Body of pancreas (tissue), 4 donors: ENCODE results near the gene LRRC46. TPM values are rescaled to one million over a fixed set of nuclear protein-coding genes. Genes with fewer than 3 reads are reported as not detected.

ENCODE experiments used
- ATAC-seq: fragments of 150-250 bp; one replicate; pipeline ENCODE4 v1.9.1; 2016
- DNase-seq, 4 donors: peaks; one replicate each; pipeline ENCODE4 v3.0.0-alpha.2; 2019
- H3K27ac ChIP-seq, 4 donors: fragments of 200-600 bp; sonication (generic); 1 replicate in 3 of 4; 2 replicates in 1 of 4; pipeline versions ENCODE4 v1.5.1 to v1.6.1; 2016 to 2019; ENCODE audit warnings: mild to moderate bottlenecking in 1 of 4, mixed read lengths in 1 of 4, moderate library complexity in 1 of 4
- H3K27me3 ChIP-seq, 2 donors: fragments of 200-600 bp; sonication (generic); one replicate each; pipeline ENCODE4 v1.6.0; 2016; ENCODE audit warnings: mild to moderate bottlenecking in 1 of 2
- H3K36me3 ChIP-seq, 2 donors: fragments of 200-600 bp; sonication (generic); replicated peaks in 1 of 2; 2 replicates each; pipeline ENCODE4 v1.5.1; 2016; ENCODE audit warnings: low read depth in 2 of 2; ENCODE audit not compliant: insufficient read depth in 1 of 2
- H3K4me1 ChIP-seq: fragments of 200-600 bp; sonication (generic); one replicate; pipeline ENCODE4 v1.6.0; 2016
- H3K4me3 ChIP-seq, 2 donors: fragments of 200-600 bp; sonication (generic); 1 replicate in 1 of 2; 2 replicates in 1 of 2; pipeline ENCODE4 v1.5.1; 2016 to 2019
- H3K9me3 ChIP-seq, 3 donors: fragments of 200-600 bp; sonication (generic); 1 replicate in 2 of 3; 2 replicates in 1 of 3; pipeline ENCODE4 v1.5.1; 2016
- CTCF ChIP-seq, 7 experiments: fragments of 450-650 bp in 4 of 7; fragments of 200-600 bp in 3 of 7; sonication (generic) in 3 of 7; IDR thresholded peaks; one replicate each; pipeline ENCODE4 v1.5.1; 2016 to 2019; ENCODE audit warnings: antibody characterized with exemption in 7 of 7
- POLR2A ChIP-seq, 3 donors: fragments of 450-650 bp; IDR thresholded peaks; one replicate each; pipeline ENCODE4 v1.6.1; 2016; ENCODE audit warnings: antibody characterized with exemption in 3 of 3, mild to moderate bottlenecking in 2 of 3
- WGBS, 2 donors: methylation state at CpG; one replicate each; pipeline ENCODE4 v1.1.5; 2017; 5-methylcytosine and 5-hydroxymethylcytosine counted together
- intact Hi-C: fragments of 100-400 bp; cut with DNase I; formaldehyde crosslinking; loops from one replicate; pipeline ENCODE4 v1.15.1; 2023
- total RNA-seq, 2 donors: library from RNA; depleted of rRNA; stranded (reverse); fragments of >200 nt; gene quantifications; one replicate each; pipeline ENCODE4 v1.1.0, GENCODE V29; 2016

LRRC46 gene
- total RNA-seq, 2 donors from 2014 or later, result not detected

DNA sequence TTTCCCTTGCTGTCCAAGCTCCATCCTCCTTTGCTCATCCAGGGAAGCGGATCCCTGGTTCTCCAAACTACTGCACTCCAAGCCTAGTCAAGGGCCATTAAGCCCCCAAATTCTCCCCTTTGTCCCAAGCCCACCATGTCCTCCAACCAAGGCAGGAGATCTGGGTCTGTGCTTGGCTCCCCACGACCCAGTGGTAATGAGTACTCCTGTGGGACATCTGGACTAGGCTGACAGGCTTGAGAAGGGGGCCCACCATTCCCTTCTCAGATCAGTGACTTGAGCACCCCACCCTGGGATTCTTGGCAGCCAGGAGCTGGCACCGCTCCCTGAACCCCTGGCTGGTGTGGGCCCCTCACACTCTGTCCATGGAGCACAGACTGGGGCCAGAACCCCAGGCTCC, 27.0 kb upstream of the LRRC46 start:
- no peak for TF ChIP-seq POLR2A (IDR thresholded peaks at IDR 0.05)
- no peak for TF ChIP-seq CTCF (IDR thresholded peaks at IDR 0.05)
- WGBS, 2 donors, result 67 to 73% methylated on average over 3 of the region's 3 CpGs
- ATAC-seq (no peak), DNase-seq (no peak)
- no peak overlapping the region for H3K4me3 ChIP-seq
- H3K4me1 ChIP-seq, result peaks cover 11% of the 10 kb centered on the region
- H3K27ac ChIP-seq, result no peak overlapping the region
- intact Hi-C loops, result loop anchor here (10.0 kb wide), 2 partner anchors 110 to 150 kb away; partner anchors contain the start of gene TBKBP1
- H3K27me3 ChIP-seq, result no peaks in the 10 kb centered on the region
- no peaks in the 10 kb centered on the region for H3K9me3 ChIP-seq
- H3K36me3 ChIP-seq, result peaks cover 0 to 15% of the 10 kb centered on the region in 2 donors

DNA sequence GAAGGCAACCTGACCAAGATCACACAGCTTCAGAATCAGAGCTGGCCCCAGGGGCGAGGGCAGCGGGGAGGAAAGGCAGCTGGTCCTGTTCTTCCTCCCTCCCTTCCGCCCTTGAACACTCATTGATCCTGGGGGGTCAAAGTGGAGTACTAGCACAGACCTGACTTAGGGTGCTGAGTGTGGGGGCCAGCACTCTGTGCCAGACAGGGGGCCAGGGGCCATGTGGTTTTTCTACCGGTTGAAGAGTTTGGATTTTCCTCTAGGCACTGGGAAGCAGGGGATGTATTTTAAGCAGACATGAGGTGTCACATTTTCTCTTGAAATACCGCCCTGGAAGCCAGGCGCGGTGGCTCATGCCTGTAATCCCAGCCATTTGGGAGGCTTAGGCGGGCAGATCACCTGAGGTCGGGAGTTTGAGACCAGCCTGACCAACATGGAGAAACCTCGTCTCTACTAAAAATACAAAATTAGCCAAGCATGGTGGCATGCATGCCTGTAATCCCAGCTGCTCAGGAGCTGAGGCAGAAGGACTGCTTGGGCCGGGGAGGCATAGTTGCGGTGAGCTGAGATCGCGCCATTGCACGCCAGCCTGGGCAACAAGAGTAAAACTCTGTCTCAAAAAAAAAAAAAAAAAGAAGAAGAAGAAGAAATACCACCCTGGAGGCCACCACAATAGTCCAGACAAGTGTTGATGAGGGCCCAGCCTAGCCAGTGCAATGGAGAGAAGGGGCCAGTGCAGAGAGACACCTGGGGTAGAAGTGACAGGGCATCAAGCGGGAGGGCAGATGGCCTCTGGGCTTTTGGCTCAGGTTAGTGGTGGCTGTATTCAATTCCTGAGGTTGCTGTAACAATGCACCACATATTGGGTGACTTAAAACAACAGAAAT, 25.2 kb upstream of the LRRC46 start:
- ATAC-seq (no peak), DNase-seq (no peak)
- H3K4me1 ChIP-seq, result peaks cover 29% of the 10 kb centered on the region
- H3K36me3 ChIP-seq, result peaks cover 0 to 15% of the 10 kb centered on the region in 2 donors
- intact Hi-C loops, result loop anchor here (10.0 kb wide), 2 partner anchors 111 to 151 kb away; partner anchors contain the start of gene TBKBP1
- WGBS, 2 donors, result 87 to 89% methylated on average over 10 to 16 of the region's 16 CpGs
- no peaks in the 10 kb centered on the region for H3K9me3 ChIP-seq
- no peaks in the 10 kb centered on the region for H3K27me3 ChIP-seq
- no peak overlapping the region for H3K4me3 ChIP-seq
- H3K27ac ChIP-seq, result no peak overlapping the region
- TF ChIP-seq CTCF (IDR thresholded peaks at IDR 0.05), result no peak
- no peak for TF ChIP-seq POLR2A (IDR thresholded peaks at IDR 0.05)

DNA sequence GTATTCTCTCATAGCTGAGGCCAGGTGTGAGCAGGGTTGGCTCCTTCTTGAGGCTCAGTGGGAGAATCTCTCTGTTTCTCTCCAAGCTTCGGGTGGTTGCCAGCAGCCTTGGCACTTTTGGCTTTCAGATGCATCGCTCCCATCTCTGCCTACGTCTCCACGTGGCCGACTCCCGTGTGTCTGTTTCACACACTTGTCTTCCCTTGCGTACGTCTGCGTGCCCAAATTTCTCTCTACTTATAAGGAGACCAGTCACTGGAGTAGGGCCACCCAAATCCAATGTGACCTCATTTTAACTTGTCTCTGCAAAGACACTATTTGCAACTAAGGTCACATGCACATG, 24.6 kb upstream of the LRRC46 start:
- peaks cover 0 to 15% of the 10 kb centered on the region in 2 donors for H3K36me3 ChIP-seq
- no peak overlapping the region for H3K4me3 ChIP-seq
- intact Hi-C loops, result loop anchor here (10.0 kb wide), 2 partner anchors 112 to 152 kb away; partner anchors contain the start of gene TBKBP1
- H3K27me3 ChIP-seq, result no peaks in the 10 kb centered on the region
- DNase-seq (no peak), ATAC-seq (no peak)
- TF ChIP-seq POLR2A (IDR thresholded peaks at IDR 0.05) (no peak), CTCF (IDR thresholded peaks at IDR 0.05) (no peak)
- H3K9me3 ChIP-seq, result no peaks in the 10 kb centered on the region
- peaks cover 36% of the 10 kb centered on the region for H3K4me1 ChIP-seq
- no peak overlapping the region for H3K27ac ChIP-seq
- WGBS, 2 donors, result 87 to 92% methylated on average over 9 of the region's 9 CpGs

GRCh38 chr17:47807421-47807820, 24.0 kb upstream of the LRRC46 start:
- no peak for TF ChIP-seq POLR2A (IDR thresholded peaks at IDR 0.05)
- no peak for TF ChIP-seq CTCF (IDR thresholded peaks at IDR 0.05)
- no peak for ATAC-seq
- 86 to 90% methylated on average over 4 to 11 of the region's 11 CpGs for WGBS, 2 donors
- no peak overlapping the region for H3K4me3 ChIP-seq
- no peaks in the 10 kb centered on the region for H3K27me3 ChIP-seq
- H3K4me1 ChIP-seq, result peaks cover 41% of the 10 kb centered on the region
- peaks cover 0 to 15% of the 10 kb centered on the region in 2 donors for H3K36me3 ChIP-seq
- intact Hi-C loops, result loop anchor here (10.0 kb wide), 2 partner anchors 113 to 153 kb away; partner anchors contain the start of gene TBKBP1
- peak overlapping the region in 1 of 4 donors; percentile 87 for H3K27ac ChIP-seq
- DNase-seq, result no peak
- no peaks in the 10 kb centered on the region for H3K9me3 ChIP-seq
